Mesenchymal stem cell (in vitro differentiated cells and primary cell): ENCODE data around the gene SLC6A18.
A peak's percentile ranks its signal among the peaks of the same experiment; 100 is the strongest.

Experiments used
- DNase-seq: peaks from one replicate; pipeline ENCODE4 v3.0.0-alpha.2; 2013
- H2AFZ ChIP-seq: one replicate; pipeline ENCODE4 v1.6.1; 2013; ENCODE audit warnings: low read depth, mild to moderate bottlenecking, control low read depth, inconsistent platforms, low read length, moderate library complexity
- H2AK5ac ChIP-seq: 2 replicates; pipeline ENCODE4 v1.6.1; 2013; ENCODE audit warnings: low read length, moderate library complexity, mild to moderate bottlenecking, inconsistent platforms; ENCODE audit not compliant: severe bottlenecking
- H2BK120ac ChIP-seq: one replicate; pipeline ENCODE4 v1.6.1; 2013; ENCODE audit warnings: low read depth, mild to moderate bottlenecking, inconsistent platforms, low read length, moderate library complexity
- H2BK12ac ChIP-seq, 2 experiments: one replicate each; pipeline ENCODE4 v1.6.1; 2013; ENCODE audit warnings: inconsistent platforms in 2 of 2, low read length in 2 of 2, mild to moderate bottlenecking in 2 of 2, moderate library complexity in 2 of 2, control low read depth in 1 of 2
- H2BK15ac ChIP-seq: one replicate; pipeline ENCODE4 v1.6.1; 2013; ENCODE audit warnings: mild to moderate bottlenecking, low read depth, inconsistent platforms; ENCODE audit not compliant: poor library complexity, severe bottlenecking
- H2BK5ac ChIP-seq: 2 replicates; pipeline ENCODE4 v1.6.1; 2013; ENCODE audit warnings: low read depth, mild to moderate bottlenecking, low read length, control low read depth, inconsistent platforms; ENCODE audit not compliant: poor library complexity, severe bottlenecking
- H3K14ac ChIP-seq, 2 experiments: one replicate each; pipeline ENCODE4 v1.6.1; 2013; ENCODE audit warnings: inconsistent platforms in 2 of 2, low read length in 2 of 2, control low read depth in 1 of 2, mild to moderate bottlenecking in 1 of 2, moderate library complexity in 1 of 2
- H3K18ac ChIP-seq, 2 experiments: one replicate each; pipeline ENCODE4 v1.6.1; 2013; ENCODE audit warnings: inconsistent platforms in 2 of 2, low read length in 2 of 2, control low read depth in 1 of 2, low read depth in 1 of 2, mild to moderate bottlenecking in 1 of 2
- H3K23ac ChIP-seq, 2 experiments: one replicate each; pipeline ENCODE4 v1.6.1; 2013; ENCODE audit warnings: inconsistent platforms in 2 of 2, low read length in 2 of 2, mild to moderate bottlenecking in 2 of 2, moderate library complexity in 2 of 2, control low read depth in 1 of 2
- H3K27ac ChIP-seq: 2 replicates; pipeline ENCODE4 v1.5.1; 2013; ENCODE audit warnings: mild to moderate bottlenecking, moderate library complexity, low read length, control low read depth, inconsistent platforms; ENCODE audit not compliant: poor library complexity, severe bottlenecking
- H3K27me3 ChIP-seq, 2 experiments: 2 replicates each; pipeline versions ENCODE4 v1.6.1 to v1.7.0; 2013; ENCODE audit warnings: low read length in 2 of 2, mild to moderate bottlenecking in 2 of 2, moderate library complexity in 2 of 2, control low read depth in 1 of 2, inconsistent platforms in 1 of 2; ENCODE audit not compliant: control insufficient read depth in 1 of 2, insufficient read depth in 1 of 2
- H3K36me3 ChIP-seq, 2 experiments: 2 replicates each; pipeline versions ENCODE4 v1.6.1 to v1.7.0; 2013; ENCODE audit warnings: low read length in 2 of 2, control low read depth in 1 of 2, inconsistent platforms in 1 of 2, low read depth in 1 of 2, mild to moderate bottlenecking in 1 of 2; ENCODE audit not compliant: insufficient read depth in 2 of 2, control insufficient read depth in 1 of 2
- H3K4ac ChIP-seq, 2 experiments: one replicate each; pipeline ENCODE4 v1.6.1; 2013; ENCODE audit warnings: inconsistent platforms in 2 of 2, low read length in 2 of 2, mild to moderate bottlenecking in 2 of 2, moderate library complexity in 2 of 2, control low read depth in 1 of 2, low read depth in 1 of 2
- H3K4me1 ChIP-seq: 2 replicates; pipeline ENCODE4 v1.6.1; 2013; ENCODE audit warnings: low read depth, low read length, control low read depth; ENCODE audit not compliant: control insufficient read depth, insufficient read depth
- H3K4me2 ChIP-seq: 2 replicates; pipeline ENCODE4 v1.6.1; 2013; ENCODE audit warnings: low read length, mild to moderate bottlenecking, inconsistent platforms; ENCODE audit not compliant: poor library complexity, severe bottlenecking
- H3K4me3 ChIP-seq, 2 experiments: 2 replicates each; pipeline versions ENCODE4 v1.5.1 to v1.7.0; 2013; ENCODE audit warnings: low read length in 2 of 2, mild to moderate bottlenecking in 2 of 2, control low read depth in 1 of 2, low read depth in 1 of 2; ENCODE audit not compliant: insufficient read depth in 1 of 2
- H3K79me1 ChIP-seq: replicated peaks from 2 replicates; pipeline ENCODE4 v1.6.1; 2013; ENCODE audit warnings: mild to moderate bottlenecking, control low read depth, low read length, inconsistent platforms; ENCODE audit not compliant: poor library complexity, severe bottlenecking
- H3K9ac ChIP-seq: 2 replicates; pipeline ENCODE4 v1.7.0; 2013; ENCODE audit warnings: mild to moderate bottlenecking, low read length, moderate library complexity
- H3K9me3 ChIP-seq: 2 replicates; pipeline ENCODE4 v1.7.0; 2013; ENCODE audit warnings: mild to moderate bottlenecking, low read length; ENCODE audit not compliant: control insufficient read depth
- H4K8ac ChIP-seq: one replicate; pipeline ENCODE4 v1.6.1; 2013; ENCODE audit warnings: inconsistent platforms, mild to moderate bottlenecking, low read length, moderate library complexity
- H4K91ac ChIP-seq: one replicate; pipeline ENCODE4 v1.6.1; 2013; ENCODE audit warnings: mild to moderate bottlenecking, low read length, inconsistent platforms
- WGBS: methylation state at CpG from one replicate; pipeline ENCODE4 v1.1.7; 2013; ENCODE audit warnings: mixed read lengths; 5-methylcytosine and 5-hydroxymethylcytosine counted together

The SLC6A18 gene

GRCh38 chr5:1292846-1293415 is 67.8 kb downstream of the SLC6A18 start:
- no peak overlapping the region for H3K18ac ChIP-seq
- H3K27me3 ChIP-seq = peaks cover 28 to 48% of the 10 kb centered on the region in 2 experiments
- no peak overlapping the region for H4K8ac ChIP-seq

DNA sequence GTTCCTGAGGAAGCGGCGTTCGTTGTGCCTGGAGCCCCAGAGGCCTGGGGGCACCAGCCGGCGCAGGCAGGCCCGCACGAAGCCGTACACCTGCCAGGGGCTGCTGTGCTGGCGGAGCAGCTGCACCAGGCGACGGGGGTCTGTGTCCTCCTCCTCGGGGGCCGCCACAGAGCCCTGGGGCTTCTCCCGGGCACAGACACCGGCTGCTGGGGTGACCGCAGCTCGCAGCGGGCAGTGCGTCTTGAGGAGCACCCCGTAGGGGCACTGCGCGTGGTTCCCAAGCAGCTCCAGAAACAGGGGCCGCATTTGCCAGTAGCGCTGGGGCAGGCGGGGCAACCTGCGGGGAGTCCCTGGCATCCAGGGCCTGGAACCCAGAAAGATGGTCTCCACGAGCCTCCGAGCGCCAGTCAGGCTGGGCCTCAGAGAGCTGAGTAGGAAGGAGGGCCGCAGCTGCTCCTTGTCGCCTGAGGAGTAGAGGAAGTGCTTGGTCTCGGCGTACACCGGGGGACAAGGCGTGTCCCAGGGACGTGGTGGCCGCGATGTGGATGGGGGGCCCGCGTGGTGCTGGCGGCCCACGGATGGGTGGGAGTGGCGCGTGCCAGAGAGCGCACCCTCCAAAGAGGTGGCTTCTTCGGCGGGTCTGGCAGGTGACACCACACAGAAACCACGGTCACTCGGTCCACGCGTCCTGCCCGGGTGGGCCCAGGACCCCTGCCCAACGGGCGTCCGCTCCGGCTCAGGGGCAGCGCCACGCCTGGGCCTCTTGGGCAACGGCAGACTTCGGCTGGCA is 68.4 kb downstream of the SLC6A18 start:
- H3K4ac ChIP-seq = no peak overlapping the region
- H2BK5ac ChIP-seq = no peak overlapping the region
- WGBS = 93% methylated on average over 58 of the region's 60 CpGs
- H3K4me1 ChIP-seq = peaks cover 11% of the 10 kb centered on the region
- no peak overlapping the region for H3K9ac ChIP-seq
- no peak overlapping the region for H3K18ac ChIP-seq
- H3K4me3 ChIP-seq = no peak overlapping the region
- H2BK15ac ChIP-seq = no peak overlapping the region
- no peak overlapping the region for H3K4me2 ChIP-seq
- H2AFZ ChIP-seq = no peak overlapping the region
- H3K14ac ChIP-seq = no peak overlapping the region
- H3K36me3 ChIP-seq = peaks cover 0 to 6% of the 10 kb centered on the region in 2 experiments
- no peak for DNase-seq
- no peak overlapping the region for H2BK120ac ChIP-seq
- no peak overlapping the region for H2BK12ac ChIP-seq
- H4K91ac ChIP-seq = no peak overlapping the region
- H4K8ac ChIP-seq = no peak overlapping the region
- H3K27me3 ChIP-seq = peaks cover 35 to 54% of the 10 kb centered on the region in 2 experiments
- no peak overlapping the region for H3K27ac ChIP-seq
- H2AK5ac ChIP-seq = no peak overlapping the region
- no peak overlapping the region for H3K23ac ChIP-seq
- no peaks in the 10 kb centered on the region for H3K9me3 ChIP-seq
- no peaks in the 10 kb centered on the region for H3K79me1 ChIP-seq

More at GRCh38 chr5:1292846-1293415, 67.8 kb downstream of the SLC6A18 start:
- Histone ChIP-seq H4K91ac (no peak overlapping the region), H2AK5ac (no peak overlapping the region), H3K36me3 (peaks cover 0 to 6% of the 10 kb centered on the region in 2 experiments), H3K14ac (no peak overlapping the region), H2BK15ac (no peak overlapping the region), H2BK12ac (no peak overlapping the region), H2BK120ac (no peak overlapping the region), H3K4me3 (no peak overlapping the region), H2AFZ (no peak overlapping the region), H2BK5ac (no peak overlapping the region), H3K79me1 (no peaks in the 10 kb centered on the region), H3K4me1 (peaks cover 11% of the 10 kb centered on the region), H3K27ac (no peak overlapping the region), H3K9ac (no peak overlapping the region), H3K9me3 (peaks cover 5% of the 10 kb centered on the region), H3K23ac (no peak overlapping the region), H3K4me2 (no peak overlapping the region), H3K4ac (no peak overlapping the region)
- no peak for DNase-seq
- 90% methylated on average over 30 of the region's 30 CpGs for WGBS

GRCh38 chr5:1294206-1294834 is 69.1 kb downstream of the SLC6A18 start:
- Histone ChIP-seq H3K23ac (no peak overlapping the region), H3K79me1 (no peaks in the 10 kb centered on the region), H4K91ac (no peak overlapping the region), H2AFZ (no peak overlapping the region), H3K27me3 (peaks cover 42 to 60% of the 10 kb centered on the region in 2 experiments), H3K14ac (no peak overlapping the region), H3K4ac (no peak overlapping the region), H2BK12ac (no peak overlapping the region), H3K4me3 (peak overlapping the region in 1 of 2 experiments; percentile 14), H3K9ac (no peak overlapping the region), H3K18ac (no peak overlapping the region), H4K8ac (no peak overlapping the region), H2BK5ac (no peak overlapping the region), H3K4me1 (peaks cover 11% of the 10 kb centered on the region), H2AK5ac (no peak overlapping the region), H3K36me3 (peaks cover 0 to 6% of the 10 kb centered on the region in 2 experiments), H3K9me3 (no peaks in the 10 kb centered on the region), H3K4me2 (peak overlapping the region; percentile 22), H3K27ac (no peak overlapping the region), H2BK120ac (no peak overlapping the region), H2BK15ac (no peak overlapping the region)
- WGBS = 43% methylated on average over 58 of the region's 69 CpGs
- DNase-seq = no peak
